ENCODE data around the gene RBMXL3.

RBMXL3 gene

DNA sequence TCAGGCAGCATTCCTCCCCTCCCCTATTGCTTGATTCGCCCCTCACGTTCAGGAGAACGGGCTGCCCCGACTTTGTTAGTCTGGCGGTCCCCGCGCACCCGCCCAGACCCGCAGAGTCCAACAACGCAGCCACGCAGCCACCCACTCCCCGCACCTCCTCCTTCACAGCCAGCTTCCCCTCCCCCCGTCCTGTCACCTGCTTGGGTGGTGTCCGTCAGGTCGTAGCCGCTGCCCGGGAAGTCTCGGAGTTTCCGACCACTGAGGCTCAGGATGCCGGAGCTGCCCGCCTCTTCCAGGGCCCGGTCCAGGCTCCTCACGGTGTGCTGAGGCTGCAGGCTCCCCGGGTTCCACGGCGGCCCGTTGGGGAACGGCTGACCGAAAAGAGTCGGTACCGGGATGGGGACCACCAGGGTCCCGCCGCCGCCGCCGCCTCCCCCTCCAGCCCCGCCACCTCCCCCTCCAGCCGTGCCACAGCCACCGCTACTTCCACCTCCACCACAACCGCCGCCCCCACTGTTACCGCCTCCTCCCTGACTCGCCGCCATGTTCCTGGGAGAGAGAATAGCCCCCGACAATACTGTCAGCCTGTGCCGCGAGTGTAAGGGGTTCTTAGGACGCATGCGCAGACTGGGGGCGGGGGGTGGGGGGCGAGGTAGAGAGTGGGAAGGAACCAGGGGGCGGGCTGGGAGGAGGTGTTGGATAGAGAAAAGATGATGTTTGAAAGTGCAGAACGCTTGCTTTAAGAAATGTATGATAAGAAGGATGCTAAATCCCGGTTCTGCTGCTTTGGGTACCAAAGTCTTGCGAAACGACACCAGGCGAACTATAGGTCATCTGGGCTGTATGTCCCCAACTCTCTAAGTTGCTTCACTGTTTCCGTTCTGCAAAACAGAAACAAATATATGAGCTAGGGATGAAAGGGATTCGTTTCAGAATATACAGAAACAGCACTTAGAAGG lies 44.6 kb downstream of the RBMXL3 start, which contains the start of gene LRCH2:
Gene LRCH2, minus strand, starts transcription at position 600 of the 959 bp plus-strand sequence. Its CDS starts 55 bp downstream, at position 545.
- peak; percentile 1 to 56 for DNase-seq

DNA sequence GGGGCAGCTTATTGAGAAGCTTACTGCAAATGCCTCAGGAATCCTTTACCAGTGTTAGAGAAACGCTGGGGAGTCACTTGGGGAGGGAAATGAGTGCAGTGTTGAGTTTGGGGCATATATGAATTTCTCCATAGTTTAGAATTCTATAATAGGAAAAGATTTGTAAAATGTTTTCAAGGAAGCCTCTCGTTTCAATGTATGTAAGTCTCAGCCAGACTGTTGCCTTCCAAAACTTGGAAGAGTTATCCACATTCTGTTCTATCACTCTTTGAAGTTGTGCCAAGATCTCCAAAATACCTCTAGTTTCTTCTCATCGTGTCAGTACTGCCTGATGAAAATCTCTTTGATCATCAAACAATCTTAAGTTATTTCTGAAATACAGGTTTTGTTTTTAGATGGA lies 45.3 kb downstream of the RBMXL3 start:
- DNase-seq: no peak

DNA sequence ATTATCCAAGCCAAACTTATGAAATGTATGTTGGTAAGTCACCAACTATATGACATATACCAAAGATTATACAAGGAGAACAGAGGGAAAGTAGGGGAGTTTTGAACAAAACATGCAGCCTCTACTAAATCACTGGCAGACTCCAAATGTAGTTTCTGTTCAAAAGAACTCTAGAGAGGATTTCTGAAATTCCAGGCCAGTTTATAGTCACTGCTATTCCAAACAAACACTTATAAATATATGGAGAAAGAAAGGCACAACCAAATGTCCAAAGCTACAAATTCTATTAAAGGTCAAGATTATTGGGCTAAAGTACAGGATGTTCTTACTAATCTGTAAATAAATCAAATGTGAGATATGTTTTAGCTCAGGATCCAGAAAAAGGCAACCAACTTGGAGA lies 47.4 kb downstream of the RBMXL3 start:
- DNase-seq: no peak

- DNase-seq: no peak
Measured at GRCh38 chrX:115237056-115237455, 47.8 kb downstream of the RBMXL3 start.
